Loucy (cell line): Measurements from ENCODE around the gene BANP.

Experiments
- EZH2phosphoT487 ChIP-seq: fragments of 200-600 bp; IDR thresholded peaks from 2 replicates; pipeline ENCODE4 v1.6.1; 2018; ENCODE audit warnings: antibody characterized with exemption, mild to moderate bottlenecking, moderate library complexity, borderline replicate concordance
- TF ChIP-seq, protein P1 (sequence below): fragments of 200-600 bp; sonication (generic); conservative IDR thresholded peaks from 2 replicates; pipeline ENCODE4 v1.5.1; 2014; ENCODE audit warnings: mild to moderate bottlenecking, antibody characterized with exemption, low read length

DNA sequence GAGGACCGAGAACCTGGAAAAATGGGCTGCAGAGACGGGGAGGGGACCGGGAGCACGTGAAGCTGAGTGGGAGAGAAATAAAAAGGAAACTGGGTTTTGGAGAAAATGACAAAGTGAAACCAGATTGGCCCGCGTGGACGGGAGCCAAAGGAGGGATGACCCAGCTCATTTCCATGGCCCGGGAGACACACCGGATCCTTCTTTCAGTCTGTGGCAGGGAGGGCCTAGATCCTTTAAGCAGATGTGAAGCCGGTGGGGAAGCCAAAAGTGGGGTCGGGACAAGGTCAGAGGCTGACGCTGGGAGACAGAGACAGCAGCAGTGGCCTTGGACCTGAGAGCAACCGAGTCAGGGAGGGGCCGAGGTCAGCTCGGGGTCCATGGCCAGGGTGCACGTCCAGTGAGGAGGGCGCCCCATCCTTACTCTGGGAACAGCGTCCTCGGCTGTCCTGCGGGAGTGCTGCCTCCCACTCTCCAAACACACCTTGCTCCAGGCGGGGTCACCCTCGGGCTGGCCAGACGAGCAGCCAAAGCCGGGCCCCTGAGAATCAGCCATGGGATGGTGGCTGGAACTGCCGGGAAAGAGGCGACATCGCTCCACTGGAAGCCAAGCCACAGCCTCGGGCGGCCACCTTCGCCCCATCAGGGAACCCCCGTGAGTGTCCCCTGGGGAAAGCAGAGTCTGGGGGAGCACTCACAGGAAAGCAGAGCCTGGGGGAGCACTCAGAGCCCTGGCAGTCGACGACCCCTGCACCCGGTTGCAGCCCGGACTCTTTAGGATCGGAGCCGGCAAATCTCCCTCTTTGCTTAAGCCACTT lies 32.2 kb upstream of the BANP start:
- TF ChIP-seq, protein P1, sequence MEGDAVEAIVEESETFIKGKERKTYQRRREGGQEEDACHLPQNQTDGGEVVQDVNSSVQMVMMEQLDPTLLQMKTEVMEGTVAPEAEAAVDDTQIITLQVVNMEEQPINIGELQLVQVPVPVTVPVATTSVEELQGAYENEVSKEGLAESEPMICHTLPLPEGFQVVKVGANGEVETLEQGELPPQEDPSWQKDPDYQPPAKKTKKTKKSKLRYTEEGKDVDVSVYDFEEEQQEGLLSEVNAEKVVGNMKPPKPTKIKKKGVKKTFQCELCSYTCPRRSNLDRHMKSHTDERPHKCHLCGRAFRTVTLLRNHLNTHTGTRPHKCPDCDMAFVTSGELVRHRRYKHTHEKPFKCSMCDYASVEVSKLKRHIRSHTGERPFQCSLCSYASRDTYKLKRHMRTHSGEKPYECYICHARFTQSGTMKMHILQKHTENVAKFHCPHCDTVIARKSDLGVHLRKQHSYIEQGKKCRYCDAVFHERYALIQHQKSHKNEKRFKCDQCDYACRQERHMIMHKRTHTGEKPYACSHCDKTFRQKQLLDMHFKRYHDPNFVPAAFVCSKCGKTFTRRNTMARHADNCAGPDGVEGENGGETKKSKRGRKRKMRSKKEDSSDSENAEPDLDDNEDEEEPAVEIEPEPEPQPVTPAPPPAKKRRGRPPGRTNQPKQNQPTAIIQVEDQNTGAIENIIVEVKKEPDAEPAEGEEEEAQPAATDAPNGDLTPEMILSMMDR: no peak
- TF ChIP-seq EZH2phosphoT487: no peak
